A549 (cell line): ENCODE measurements around the gene UVRAG. TPM values are rescaled to one million over a fixed set of nuclear protein-coding genes. Genes with fewer than 3 reads are reported as not detected.

Experiments used
- ATAC-seq, 2 experiments: fragments of 200-7000 bp in 1 of 2; fragments of >200 bp in 1 of 2; cut with Nextera tagmentation in 1 of 2; cut with Tn5 transposase in 1 of 2; 3 replicates each; pipeline versions ENCODE4 v1.8.0 to v1.9.1; 2018 to 2020; ENCODE audit warnings: mild to moderate bottlenecking in 1 of 2, moderate library complexity in 1 of 2
- CTCF ChIA-PET: fragments of 300-600 bp; sonication (Branson Sonifier 250); formaldehyde crosslinking; extraction: SDS; loops from one replicate; lab custom pipeline; 2021; ENCODE audit warnings: antibody characterized with exemption, inconsistent platforms; lab: Yijun Ruan, JAX
- POLR2A ChIA-PET: fragments of 350-600 bp; formaldehyde crosslinking; extraction: SDS; loops from one replicate; lab custom pipeline; 2021; ENCODE audit warnings: antibody characterized with exemption, inconsistent platforms; lab: Yijun Ruan, JAX
- DNase-seq, 2 experiments: peaks; one replicate each; pipeline versions ENCODE4 v3.0.0 to v3.0.0-alpha.2; 2011 to 2016; ENCODE audit warnings: low read depth in 1 of 2, low spot score in 1 of 2
- FAIRE-seq: peaks from 2 replicates; lab custom pipeline; 2011; peaks lifted over from hg19 to GRCh38; lab: Jason Lieb, UNC
- H3K27ac ChIP-seq, 2 experiments: fragments of >200 bp; sonication (Bioruptor Twin); formaldehyde crosslinking; 3 replicates each; pipeline ENCODE4 v1.5.1; 2016 to 2017
- H3K4me1 ChIP-seq: fragments of >200 bp; sonication (Bioruptor Twin); formaldehyde crosslinking; 3 replicates; pipeline ENCODE4 v1.6.1; 2016
- H3K4me2 ChIP-seq: fragments of >200 bp; sonication (Bioruptor Twin); formaldehyde crosslinking; 3 replicates; pipeline ENCODE4 v1.6.1; 2016
- H3K4me3 ChIP-seq: fragments of >200 bp; sonication (Bioruptor Twin); formaldehyde crosslinking; 3 replicates; pipeline ENCODE4 v1.5.1; 2016
- H3K9me3 ChIP-seq: fragments of >200 bp; sonication (Bioruptor Twin); formaldehyde crosslinking; 3 replicates; pipeline ENCODE4 v1.6.1; 2016
- CBX2 ChIP-seq: fragments of 200-600 bp; sonication (generic); IDR thresholded peaks from 2 replicates; pipeline ENCODE4 v1.6.1; 2016; ENCODE audit warnings: low read depth, mild to moderate bottlenecking, borderline replicate concordance
- CEBPB ChIP-seq, 2 experiments: fragments of >200 bp in 1 of 2; sonication (Bioruptor Twin) in 1 of 2; formaldehyde crosslinking in 1 of 2; IDR thresholded peaks; 2 replicates each; pipeline ENCODE4 v1.6.1; 2012 to 2016
- CHD2 ChIP-seq: fragments of 150-350 bp; IDR thresholded peaks from 2 replicates; pipeline ENCODE4 v1.6.1; 2014; ENCODE audit warnings: low read length; ENCODE audit not compliant: partially characterized antibody
- CHD4 ChIP-seq: fragments of 200-600 bp; sonication (generic); IDR thresholded peaks from 2 replicates; pipeline ENCODE4 v1.6.1; 2016; ENCODE audit warnings: antibody characterized with exemption, mild to moderate bottlenecking, borderline replicate concordance
- EP300 ChIP-seq, 2 experiments: fragments of >200 bp; sonication (Bioruptor Twin); formaldehyde crosslinking; IDR thresholded peaks; 2 replicates in 1 of 2; 3 replicates in 1 of 2; pipeline ENCODE4 v1.6.1; 2016 to 2017
- FOSB ChIP-seq: fragments of 250-450 bp; sonication (Bioruptor Pico); IDR thresholded peaks from 2 replicates; pipeline ENCODE4 v1.5.0; 2020; ENCODE audit warnings: mild to moderate bottlenecking, moderate library complexity
- HDAC2 ChIP-seq: fragments of 200-600 bp; sonication (generic); IDR thresholded peaks from 2 replicates; pipeline ENCODE4 v1.6.1; 2016
- HOXB5 ChIP-seq: fragments of 250-450 bp; sonication (Bioruptor Pico); IDR thresholded peaks from 2 replicates; pipeline ENCODE4 v1.5.0; 2020; ENCODE audit warnings: mild to moderate bottlenecking, moderate library complexity
- JUNB ChIP-seq: fragments of >200 bp; sonication (Bioruptor Twin); formaldehyde crosslinking; IDR thresholded peaks from 2 replicates; pipeline ENCODE4 v1.6.1; 2016
- MYC ChIP-seq: IDR thresholded peaks from 2 replicates; pipeline ENCODE4 v1.6.1; 2012; ENCODE audit warnings: mild to moderate bottlenecking, inconsistent platforms, low read length, improper control_type of control experiment, borderline replicate concordance
- NFE2L2 ChIP-seq: fragments of 150-350 bp; conservative IDR thresholded peaks from 2 replicates; pipeline ENCODE4 v1.6.1; 2014; ENCODE audit warnings: low read length
- NR3C1 ChIP-seq: fragments of >200 bp; sonication (Bioruptor Twin); formaldehyde crosslinking; IDR thresholded peaks from 3 replicates; pipeline ENCODE4 v1.6.1; 2017
- PHF8 ChIP-seq: fragments of 200-600 bp; sonication (generic); IDR thresholded peaks from 2 replicates; pipeline ENCODE4 v1.6.1; 2016; ENCODE audit warnings: low read depth, mild to moderate bottlenecking, antibody characterized with exemption, moderate library complexity, borderline replicate concordance
- POLR2AphosphoS2 ChIP-seq: conservative IDR thresholded peaks from 2 replicates; pipeline ENCODE4 v1.6.1; 2012; ENCODE audit warnings: low read length, improper control_type of control experiment, inconsistent platforms
- RARB ChIP-seq: fragments of 250-450 bp; sonication (Bioruptor Pico); IDR thresholded peaks from 2 replicates; pipeline ENCODE4 v1.8.0; 2021; ENCODE audit warnings: mild to moderate bottlenecking, moderate library complexity
- SMC3 ChIP-seq: fragments of >200 bp; sonication (Bioruptor Twin); formaldehyde crosslinking; IDR thresholded peaks from 3 replicates; pipeline ENCODE4 v1.6.1; 2018; ENCODE audit warnings: inconsistent platforms
- SREBF2 ChIP-seq: fragments of 450-650 bp; IDR thresholded peaks from 2 replicates; pipeline ENCODE4 v1.6.1; 2014; ENCODE audit warnings: mild to moderate bottlenecking, moderate library complexity
- TFCP2L1 ChIP-seq: fragments of 250-450 bp; sonication (Bioruptor Pico); IDR thresholded peaks from 2 replicates; pipeline ENCODE4 v1.5.0; 2021; ENCODE audit warnings: mild to moderate bottlenecking
- ZFP36 ChIP-seq: fragments of 450-650 bp; IDR thresholded peaks from 2 replicates; pipeline ENCODE4 v1.6.1; 2014; ENCODE audit warnings: borderline replicate concordance; ENCODE audit not compliant: partially characterized antibody
- WGBS: methylation state at CpG from one replicate; pipeline ENCODE4 v1.1.6; 2017; ENCODE audit errors: missing lambda C conversion rate; 5-methylcytosine and 5-hydroxymethylcytosine counted together
- polyA plus RNA-seq, 4 experiments: library from polyadenylated mRNA; depleted of rRNA in 3 of 4; stranded (reverse); fragments of >200 nt; fragmentation: RNase III in 1 of 4; extraction: RNeasy Plus Mini Kit Qiagen cat#74134 plus additional on column Dnase treatment in 1 of 4; gene quantifications; 2 replicates in 3 of 4; 3 replicates in 1 of 4; pipeline ENCODE4 v1.2.3, GENCODE V29; 2011 to 2017
- TF ChIP-seq, protein P1 (sequence below): fragments of >200 bp; sonication (Bioruptor Twin); formaldehyde crosslinking; IDR thresholded peaks from 2 replicates; pipeline ENCODE4 v1.6.1; 2016
- TF ChIP-seq, protein P2 (sequence below): fragments of 450-650 bp; IDR thresholded peaks from 2 replicates; pipeline ENCODE4 v1.6.1; 2014; ENCODE audit warnings: antibody characterized with exemption
- TF ChIP-seq, protein P3 (sequence below): IDR thresholded peaks from 2 replicates; pipeline ENCODE4 v1.6.1; 2012
- TF ChIP-seq, protein P4 (sequence below): fragments of >200 bp; sonication (Bioruptor Twin); formaldehyde crosslinking; IDR thresholded peaks from 3 replicates; pipeline ENCODE4 v1.6.1; 2016
- TF ChIP-seq, protein P5 (sequence below): fragments of 250-450 bp; sonication (Bioruptor Pico); IDR thresholded peaks from 2 replicates; pipeline ENCODE4 v1.5.0; 2021; ENCODE audit warnings: mild to moderate bottlenecking, moderate library complexity, borderline replicate concordance
- TF ChIP-seq, protein P6 (sequence below): IDR thresholded peaks from 2 replicates; pipeline ENCODE4 v1.6.1; 2012
- TF ChIP-seq, protein P7 (sequence below): IDR thresholded peaks from 2 replicates; pipeline ENCODE4 v1.6.1; 2012; ENCODE audit warnings: low read depth, borderline replicate concordance

Gene UVRAG
- polyA plus RNA-seq, 2 of the 4 experiments (the other 2 are of a cell fraction) = 6.1 to 14.1 TPM

DNA sequence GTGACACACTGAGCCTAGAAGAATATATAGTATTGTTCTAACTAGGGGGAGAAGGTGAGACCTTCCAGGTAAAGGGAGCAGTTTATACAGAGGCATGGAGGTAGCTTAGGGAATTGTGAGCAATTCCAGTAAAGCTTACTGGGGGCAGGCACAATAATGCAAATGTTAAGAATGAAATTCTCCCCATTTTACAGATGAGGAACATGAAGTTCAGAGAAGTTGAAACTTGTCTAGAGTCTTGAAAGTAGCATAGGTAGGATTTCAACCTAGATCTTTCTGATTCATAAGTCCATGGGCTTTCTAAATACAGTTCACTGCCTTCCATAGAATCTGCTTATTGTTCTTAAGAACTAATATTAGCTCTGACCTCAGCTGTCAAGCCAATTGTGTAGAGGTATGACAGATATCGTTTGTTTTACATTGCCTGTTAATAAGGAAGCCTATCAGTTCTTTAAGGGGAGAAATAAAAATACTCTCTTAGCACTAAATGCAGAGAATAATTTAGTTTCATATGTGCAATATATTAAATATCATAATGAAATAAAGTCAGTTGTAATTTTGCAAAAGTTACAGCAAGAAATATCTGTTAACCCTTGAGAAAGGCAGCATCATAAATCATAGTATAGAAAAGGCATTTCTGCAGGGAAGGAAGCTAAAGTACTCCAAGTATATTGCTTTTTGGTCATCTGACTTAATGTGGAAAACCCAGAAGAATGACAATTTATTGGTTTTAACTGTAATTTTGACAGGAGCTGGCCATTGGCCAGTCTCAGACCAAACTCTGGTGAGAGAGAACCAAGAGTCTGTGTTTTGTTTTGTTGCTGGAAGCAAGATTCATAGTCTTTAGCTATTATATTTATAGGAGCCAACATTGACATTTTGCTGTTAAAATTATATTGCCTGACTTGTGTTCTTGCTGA is 181.8 kb downstream of the UVRAG start:
- Histone ChIP-seq H3K4me1 (no peaks in the 10 kb centered on the region), H3K9me3 (no peaks in the 10 kb centered on the region), H3K4me3 (no peak overlapping the region), H3K27ac (no peak overlapping the region), H3K4me2 (no peak overlapping the region)
- ATAC-seq = no peak
- CTCF ChIA-PET = no interaction called here
- 96% methylated on average over 1 of the region's 1 CpG for WGBS
- no peak for DNase-seq
- TF ChIP-seq CHD2 = no peak
- no peak for TF ChIP-seq FOSB (CRISPR knock-in tag)
- FAIRE-seq = no peak
- POLR2A ChIA-PET = no interaction called here

DNA sequence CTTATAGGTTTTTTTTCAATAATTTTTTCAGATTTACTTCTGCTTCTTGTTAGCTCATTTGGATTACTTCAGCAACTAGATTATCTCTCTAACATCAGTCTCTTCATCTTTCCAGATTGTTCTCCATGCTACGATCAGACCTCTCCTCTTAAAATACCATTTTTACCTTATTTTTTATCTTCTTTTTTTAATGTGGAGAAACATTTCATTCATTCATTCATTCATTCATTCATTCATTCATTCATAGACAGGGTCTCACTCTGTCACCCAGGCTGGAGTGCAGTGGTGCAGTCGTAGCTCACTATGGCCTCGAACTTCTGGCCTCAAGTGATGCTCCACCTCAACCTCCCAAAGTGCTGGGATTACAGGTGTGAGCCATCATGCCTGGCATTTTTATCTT is 189.4 kb downstream of the UVRAG start:
- 94% methylated on average over 3 of the region's 3 CpGs for WGBS

DNA sequence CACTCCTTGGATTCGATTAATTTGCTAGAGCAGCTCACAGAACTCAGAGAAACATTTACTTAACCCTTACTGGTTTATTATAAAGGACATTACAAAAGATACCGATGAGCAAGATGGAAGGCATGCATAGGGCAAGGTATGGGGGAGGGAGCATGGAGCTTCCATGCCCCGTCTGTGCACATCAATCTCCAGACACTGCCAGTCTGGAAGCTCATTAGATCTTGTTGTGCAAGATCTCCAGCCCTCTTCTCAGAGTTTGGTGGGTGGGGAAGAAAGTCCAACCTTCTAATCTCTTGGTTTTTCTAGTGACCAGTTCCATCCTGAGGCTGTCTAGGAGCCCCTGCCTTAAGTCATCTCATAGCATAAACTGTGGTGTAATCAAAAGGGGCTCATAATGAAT is 190.7 kb downstream of the UVRAG start:
- TF ChIP-seq, protein P1, sequence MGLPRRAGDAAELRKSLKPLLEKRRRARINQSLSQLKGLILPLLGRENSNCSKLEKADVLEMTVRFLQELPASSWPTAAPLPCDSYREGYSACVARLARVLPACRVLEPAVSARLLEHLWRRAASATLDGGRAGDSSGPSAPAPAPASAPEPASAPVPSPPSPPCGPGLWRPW = no peak
- TF ChIP-seq MYC = no peak
- no peak; a peak in 1 of 4 replicates for TF ChIP-seq CEBPB (IDR thresholded peaks at IDR 0.05)
- TF ChIP-seq PHF8 = no peak
- TF ChIP-seq, protein P2, sequence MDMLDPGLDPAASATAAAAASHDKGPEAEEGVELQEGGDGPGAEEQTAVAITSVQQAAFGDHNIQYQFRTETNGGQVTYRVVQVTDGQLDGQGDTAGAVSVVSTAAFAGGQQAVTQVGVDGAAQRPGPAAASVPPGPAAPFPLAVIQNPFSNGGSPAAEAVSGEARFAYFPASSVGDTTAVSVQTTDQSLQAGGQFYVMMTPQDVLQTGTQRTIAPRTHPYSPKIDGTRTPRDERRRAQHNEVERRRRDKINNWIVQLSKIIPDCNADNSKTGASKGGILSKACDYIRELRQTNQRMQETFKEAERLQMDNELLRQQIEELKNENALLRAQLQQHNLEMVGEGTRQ = no peak
- no peak for TF ChIP-seq HOXB5 (CRISPR knock-in tag)
- TF ChIP-seq SMC3 = no peak
- no peak for TF ChIP-seq CBX2
- TF ChIP-seq, protein P3, sequence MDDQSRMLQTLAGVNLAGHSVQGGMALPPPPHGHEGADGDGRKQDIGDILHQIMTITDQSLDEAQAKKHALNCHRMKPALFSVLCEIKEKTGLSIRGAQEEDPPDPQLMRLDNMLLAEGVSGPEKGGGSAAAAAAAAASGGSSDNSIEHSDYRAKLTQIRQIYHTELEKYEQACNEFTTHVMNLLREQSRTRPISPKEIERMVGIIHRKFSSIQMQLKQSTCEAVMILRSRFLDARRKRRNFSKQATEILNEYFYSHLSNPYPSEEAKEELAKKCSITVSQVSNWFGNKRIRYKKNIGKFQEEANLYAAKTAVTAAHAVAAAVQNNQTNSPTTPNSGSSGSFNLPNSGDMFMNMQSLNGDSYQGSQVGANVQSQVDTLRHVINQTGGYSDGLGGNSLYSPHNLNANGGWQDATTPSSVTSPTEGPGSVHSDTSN = no peak
- H3K27ac ChIP-seq = no peak overlapping the region
- 60% methylated on average over 3 of the region's 3 CpGs for WGBS
- FAIRE-seq = no peak
- POLR2A ChIA-PET = no interaction called here
- peak in 1 of 2 experiments; percentile 72; a peak in 3 of 6 replicates for ATAC-seq
- H3K4me1 ChIP-seq = peaks cover 6% of the 10 kb centered on the region; the same call in 1 of the 3 replicates
- DNase-seq = peak in 1 of 2 experiments; percentile 16
- H3K4me2 ChIP-seq = no peak overlapping the region
- no peak overlapping the region for H3K4me3 ChIP-seq
- no peaks in the 10 kb centered on the region for H3K9me3 ChIP-seq
- CTCF ChIA-PET = no interaction called here

More for the DNA sequence above, 189.4 kb downstream of the UVRAG start:
- FAIRE-seq (no peak), ATAC-seq (no peak), DNase-seq (no peak)
- H3K4me2 ChIP-seq = no peak overlapping the region
- CTCF ChIA-PET = interaction anchor here (0.9 to 2.6 kb wide), 4 partner anchors 10 to 148 kb away, joined by 3 to 7 read pairs (median 3); no protein-coding TSS in a partner anchor
- no peak overlapping the region for H3K4me3 ChIP-seq
- no peaks in the 10 kb centered on the region for H3K9me3 ChIP-seq
- no peak overlapping the region for H3K27ac ChIP-seq
- TF ChIP-seq ZFP36 (no peak), TFCP2L1 (CRISPR knock-in tag) (no peak), SMC3 (no peak), POLR2AphosphoS2 (no peak), HDAC2 (no peak), SREBF2 (no peak), RARB (CRISPR knock-in tag) (no peak), NR3C1 (no peak), CHD4 (no peak), EP300 (IDR thresholded peaks at IDR 0.05) (no peak), JUNB (no peak), CEBPB (IDR thresholded peaks at IDR 0.05) (no peak), HOXB5 (CRISPR knock-in tag) (no peak), CHD2 (no peak), NFE2L2 (no peak), PHF8 (no peak)
- TF ChIP-seq, protein P4, sequence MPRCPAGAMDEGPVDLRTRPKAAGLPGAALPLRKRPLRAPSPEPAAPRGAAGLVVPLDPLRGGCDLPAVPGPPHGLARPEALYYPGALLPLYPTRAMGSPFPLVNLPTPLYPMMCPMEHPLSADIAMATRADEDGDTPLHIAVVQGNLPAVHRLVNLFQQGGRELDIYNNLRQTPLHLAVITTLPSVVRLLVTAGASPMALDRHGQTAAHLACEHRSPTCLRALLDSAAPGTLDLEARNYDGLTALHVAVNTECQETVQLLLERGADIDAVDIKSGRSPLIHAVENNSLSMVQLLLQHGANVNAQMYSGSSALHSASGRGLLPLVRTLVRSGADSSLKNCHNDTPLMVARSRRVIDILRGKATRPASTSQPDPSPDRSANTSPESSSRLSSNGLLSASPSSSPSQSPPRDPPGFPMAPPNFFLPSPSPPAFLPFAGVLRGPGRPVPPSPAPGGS = no peak
- TF ChIP-seq, protein P5, sequence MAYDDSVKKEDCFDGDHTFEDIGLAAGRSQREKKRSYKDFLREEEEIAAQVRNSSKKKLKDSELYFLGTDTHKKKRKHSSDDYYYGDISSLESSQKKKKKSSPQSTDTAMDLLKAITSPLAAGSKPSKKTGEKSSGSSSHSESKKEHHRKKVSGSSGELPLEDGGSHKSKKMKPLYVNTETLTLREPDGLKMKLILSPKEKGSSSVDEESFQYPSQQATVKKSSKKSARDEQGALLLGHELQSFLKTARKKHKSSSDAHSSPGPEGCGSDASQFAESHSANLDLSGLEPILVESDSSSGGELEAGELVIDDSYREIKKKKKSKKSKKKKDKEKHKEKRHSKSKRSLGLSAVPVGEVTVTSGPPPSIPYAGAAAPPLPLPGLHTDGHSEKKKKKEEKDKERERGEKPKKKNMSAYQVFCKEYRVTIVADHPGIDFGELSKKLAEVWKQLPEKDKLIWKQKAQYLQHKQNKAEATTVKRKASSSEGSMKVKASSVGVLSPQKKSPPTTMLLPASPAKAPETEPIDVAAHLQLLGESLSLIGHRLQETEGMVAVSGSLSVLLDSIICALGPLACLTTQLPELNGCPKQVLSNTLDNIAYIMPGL (CRISPR knock-in tag) = no peak
- TF ChIP-seq, protein P6, sequence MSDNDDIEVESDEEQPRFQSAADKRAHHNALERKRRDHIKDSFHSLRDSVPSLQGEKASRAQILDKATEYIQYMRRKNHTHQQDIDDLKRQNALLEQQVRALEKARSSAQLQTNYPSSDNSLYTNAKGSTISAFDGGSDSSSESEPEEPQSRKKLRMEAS = no peak
- TF ChIP-seq, protein P7, sequence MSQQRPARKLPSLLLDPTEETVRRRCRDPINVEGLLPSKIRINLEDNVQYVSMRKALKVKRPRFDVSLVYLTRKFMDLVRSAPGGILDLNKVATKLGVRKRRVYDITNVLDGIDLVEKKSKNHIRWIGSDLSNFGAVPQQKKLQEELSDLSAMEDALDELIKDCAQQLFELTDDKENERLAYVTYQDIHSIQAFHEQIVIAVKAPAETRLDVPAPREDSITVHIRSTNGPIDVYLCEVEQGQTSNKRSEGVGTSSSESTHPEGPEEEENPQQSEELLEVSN = no peak
- TF ChIP-seq, all 56 proteins: peak for 0
- POLR2A ChIA-PET = no interaction called here
- peaks cover 6% of the 10 kb centered on the region; the same call in 1 of the 3 replicates for H3K4me1 ChIP-seq
